ENCODE results near the gene DNMBP.
A peak's percentile ranks its signal among the peaks of the same experiment; 100 is the strongest.

DNMBP gene, protein sequence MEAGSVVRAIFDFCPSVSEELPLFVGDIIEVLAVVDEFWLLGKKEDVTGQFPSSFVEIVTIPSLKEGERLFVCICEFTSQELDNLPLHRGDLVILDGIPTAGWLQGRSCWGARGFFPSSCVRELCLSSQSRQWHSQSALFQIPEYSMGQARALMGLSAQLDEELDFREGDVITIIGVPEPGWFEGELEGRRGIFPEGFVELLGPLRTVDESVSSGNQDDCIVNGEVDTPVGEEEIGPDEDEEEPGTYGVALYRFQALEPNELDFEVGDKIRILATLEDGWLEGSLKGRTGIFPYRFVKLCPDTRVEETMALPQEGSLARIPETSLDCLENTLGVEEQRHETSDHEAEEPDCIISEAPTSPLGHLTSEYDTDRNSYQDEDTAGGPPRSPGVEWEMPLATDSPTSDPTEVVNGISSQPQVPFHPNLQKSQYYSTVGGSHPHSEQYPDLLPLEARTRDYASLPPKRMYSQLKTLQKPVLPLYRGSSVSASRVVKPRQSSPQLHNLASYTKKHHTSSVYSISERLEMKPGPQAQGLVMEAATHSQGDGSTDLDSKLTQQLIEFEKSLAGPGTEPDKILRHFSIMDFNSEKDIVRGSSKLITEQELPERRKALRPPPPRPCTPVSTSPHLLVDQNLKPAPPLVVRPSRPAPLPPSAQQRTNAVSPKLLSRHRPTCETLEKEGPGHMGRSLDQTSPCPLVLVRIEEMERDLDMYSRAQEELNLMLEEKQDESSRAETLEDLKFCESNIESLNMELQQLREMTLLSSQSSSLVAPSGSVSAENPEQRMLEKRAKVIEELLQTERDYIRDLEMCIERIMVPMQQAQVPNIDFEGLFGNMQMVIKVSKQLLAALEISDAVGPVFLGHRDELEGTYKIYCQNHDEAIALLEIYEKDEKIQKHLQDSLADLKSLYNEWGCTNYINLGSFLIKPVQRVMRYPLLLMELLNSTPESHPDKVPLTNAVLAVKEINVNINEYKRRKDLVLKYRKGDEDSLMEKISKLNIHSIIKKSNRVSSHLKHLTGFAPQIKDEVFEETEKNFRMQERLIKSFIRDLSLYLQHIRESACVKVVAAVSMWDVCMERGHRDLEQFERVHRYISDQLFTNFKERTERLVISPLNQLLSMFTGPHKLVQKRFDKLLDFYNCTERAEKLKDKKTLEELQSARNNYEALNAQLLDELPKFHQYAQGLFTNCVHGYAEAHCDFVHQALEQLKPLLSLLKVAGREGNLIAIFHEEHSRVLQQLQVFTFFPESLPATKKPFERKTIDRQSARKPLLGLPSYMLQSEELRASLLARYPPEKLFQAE (N-terminal part only)

DNA sequence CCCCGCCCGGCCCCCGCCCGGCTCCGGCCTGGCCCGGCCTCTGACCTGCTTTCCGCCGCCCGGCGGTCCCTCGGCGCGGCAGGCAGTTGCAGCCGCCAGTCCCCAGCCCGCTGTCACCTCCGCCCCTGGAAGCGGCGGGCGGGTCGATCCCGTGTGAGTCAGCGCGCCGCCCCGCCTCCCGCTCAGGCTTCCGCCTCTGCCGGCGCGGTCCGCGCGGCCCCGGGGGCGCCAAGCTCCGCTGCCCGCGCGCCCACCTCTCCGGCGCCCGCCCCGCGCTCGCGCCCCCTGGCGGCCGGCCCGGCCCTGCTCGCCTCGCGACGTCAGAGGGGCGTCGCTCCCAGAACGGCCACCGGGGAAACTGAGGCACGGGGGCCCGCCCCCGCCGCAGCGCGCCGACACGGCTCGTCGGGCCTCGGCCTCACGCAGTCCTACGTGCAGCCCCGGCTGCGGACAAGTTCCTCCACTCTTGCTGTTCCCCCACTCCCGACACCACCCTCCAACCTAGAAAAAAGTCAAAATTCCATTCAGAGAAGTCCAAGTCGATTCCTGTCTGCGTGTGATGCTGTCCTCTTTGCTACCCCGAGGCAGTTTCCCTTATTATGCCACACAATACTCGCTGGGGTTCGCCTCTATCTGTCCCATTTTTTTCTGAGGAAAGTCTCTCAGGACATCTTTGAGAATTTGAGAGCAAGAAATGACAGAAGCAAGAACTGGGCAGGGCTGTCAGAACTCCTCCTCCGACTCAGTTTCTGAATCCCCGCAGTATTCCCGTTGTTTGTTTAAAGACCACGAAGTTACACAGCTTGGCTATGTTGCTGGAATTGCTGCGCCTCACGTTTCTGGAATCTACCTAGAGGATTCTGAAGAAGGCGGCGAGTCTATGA is at the start of gene DNMBP:
DNMBP (minus strand) TSS at position 155 of the 884 bp plus-strand sequence. CDS start 37,823 bp downstream, outside the sequence.
- Histone ChIP-seq H3K4me1 (ENCODE audit: control insufficient read depth in 5 of 5, insufficient read depth in 5 of 5, low read length in 5 of 5) (peaks cover 4 to 53% (median 44%) of the 10 kb centered on the region in 5 donors), H3K9ac (ENCODE audit: low read length in 5 of 5) (peak within 1 kb of the TSS; percentile 91 to 97 (median 92))

DNA sequence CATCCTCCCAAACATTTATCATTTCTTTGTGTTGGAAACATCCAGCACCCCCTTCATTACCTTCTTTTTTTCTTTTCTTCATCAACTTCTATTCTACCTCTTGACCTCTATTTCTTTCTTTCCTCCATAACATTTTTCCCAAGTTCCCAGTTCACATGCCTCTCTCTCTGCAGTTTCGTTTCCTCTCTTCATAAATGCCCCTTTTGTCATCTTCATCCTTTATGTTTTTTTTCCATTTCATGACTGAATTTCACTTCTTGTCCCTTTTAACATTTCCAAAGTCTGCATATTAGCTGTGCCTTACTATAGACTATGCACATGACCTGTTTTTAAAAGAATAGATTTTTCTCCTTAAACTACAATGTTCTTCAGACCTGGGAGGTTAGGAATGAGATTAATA is 48.2 kb upstream of the DNMBP start:
- Histone ChIP-seq H3K27me3 (ENCODE audit: control insufficient read depth in 5 of 5, insufficient read depth in 4 of 5, low read length in 5 of 5) (peaks cover 0 to 6% (median 2%) of the 10 kb centered on the region in 5 donors), H3K4me3 (ENCODE audit: low read depth in 1 of 5, low read length in 5 of 5) (no peak overlapping the region), H3K27ac (ENCODE audit: low read depth, low read length) (no peak overlapping the region), H3K36me3 (ENCODE audit: control insufficient read depth in 5 of 5, insufficient read depth in 5 of 5, low read length in 5 of 5) (no peaks in the 10 kb centered on the region), H3K9me3 (ENCODE audit: control insufficient read depth in 5 of 5, low read length in 5 of 5) (peaks cover 0 to 8% (median 4%) of the 10 kb centered on the region in 5 donors), H3K4me1 (ENCODE audit: control insufficient read depth in 5 of 5, insufficient read depth in 5 of 5, low read length in 5 of 5) (no peaks in the 10 kb centered on the region), H3K9ac (ENCODE audit: low read length in 5 of 5) (no peak overlapping the region)

More for the DNA sequence above, at the start of gene DNMBP:
- Histone ChIP-seq H3K27me3 (ENCODE audit: control insufficient read depth in 5 of 5, insufficient read depth in 4 of 5, low read length in 5 of 5) (no peaks in the 10 kb centered on the region), H3K36me3 (ENCODE audit: control insufficient read depth in 5 of 5, insufficient read depth in 5 of 5, low read length in 5 of 5) (no peaks in the 10 kb centered on the region), H3K9me3 (ENCODE audit: control insufficient read depth in 5 of 5, low read length in 5 of 5) (no peaks in the 10 kb centered on the region), H3K4me3 (ENCODE audit: low read depth in 1 of 5, low read length in 5 of 5) (peak within 1 kb of the TSS; percentile 76 to 98 (median 95)), H3K27ac (ENCODE audit: low read depth, low read length) (peak within 1 kb of the TSS; percentile 94)

DNA sequence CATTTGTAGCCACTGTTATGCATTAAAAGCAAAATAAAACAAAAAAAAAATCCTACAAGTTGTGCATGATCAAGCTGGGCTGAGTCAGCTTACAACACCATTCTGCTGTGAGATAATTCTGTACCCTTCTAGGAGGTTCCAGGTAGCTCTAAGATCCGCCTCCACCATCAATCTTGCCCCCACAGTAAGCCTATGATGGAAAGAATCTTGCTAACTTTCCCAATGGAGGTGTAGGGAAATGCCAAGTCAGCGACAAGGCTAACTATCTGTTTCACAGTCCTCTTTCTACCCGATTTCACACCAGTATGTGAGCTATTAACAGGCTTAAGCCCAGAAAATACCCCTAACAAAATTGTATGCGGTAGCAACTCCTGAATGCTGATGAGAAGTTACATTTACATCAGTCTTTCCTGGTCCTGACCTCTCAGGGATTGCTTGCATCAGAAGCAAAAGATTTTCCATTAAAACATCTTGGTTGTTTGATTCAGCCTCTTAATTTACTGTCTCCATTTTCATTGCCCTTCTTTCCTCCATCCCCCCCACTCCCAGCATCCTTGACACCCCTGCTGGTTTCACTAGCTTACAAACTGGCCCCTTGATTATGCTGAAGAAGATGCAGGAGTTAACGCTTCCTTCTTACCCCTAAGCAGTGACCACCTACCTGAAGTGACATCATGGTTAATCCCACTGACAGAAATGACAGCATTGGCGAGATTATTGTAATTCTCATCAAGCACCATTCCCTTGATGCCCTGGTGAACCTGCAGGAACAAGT is 44.1 kb upstream of the DNMBP start:
- H3K36me3 ChIP-seq (ENCODE audit: control insufficient read depth in 5 of 5, insufficient read depth in 5 of 5, low read length in 5 of 5) = no peaks in the 10 kb centered on the region
- no peak overlapping the region for H3K4me3 ChIP-seq (ENCODE audit: low read depth in 1 of 5, low read length in 5 of 5)
- H3K27me3 ChIP-seq (ENCODE audit: control insufficient read depth in 5 of 5, insufficient read depth in 4 of 5, low read length in 5 of 5) = peaks cover 0 to 6% (median 2%) of the 10 kb centered on the region in 5 donors
- H3K9ac ChIP-seq (ENCODE audit: low read length in 5 of 5) = no peak overlapping the region
- peaks cover 0 to 8% (median 4%) of the 10 kb centered on the region in 5 donors for H3K9me3 ChIP-seq (ENCODE audit: control insufficient read depth in 5 of 5, low read length in 5 of 5)
- no peaks in the 10 kb centered on the region for H3K4me1 ChIP-seq (ENCODE audit: control insufficient read depth in 5 of 5, insufficient read depth in 5 of 5, low read length in 5 of 5)
- H3K27ac ChIP-seq (ENCODE audit: low read depth, low read length) = no peak overlapping the region

DNA sequence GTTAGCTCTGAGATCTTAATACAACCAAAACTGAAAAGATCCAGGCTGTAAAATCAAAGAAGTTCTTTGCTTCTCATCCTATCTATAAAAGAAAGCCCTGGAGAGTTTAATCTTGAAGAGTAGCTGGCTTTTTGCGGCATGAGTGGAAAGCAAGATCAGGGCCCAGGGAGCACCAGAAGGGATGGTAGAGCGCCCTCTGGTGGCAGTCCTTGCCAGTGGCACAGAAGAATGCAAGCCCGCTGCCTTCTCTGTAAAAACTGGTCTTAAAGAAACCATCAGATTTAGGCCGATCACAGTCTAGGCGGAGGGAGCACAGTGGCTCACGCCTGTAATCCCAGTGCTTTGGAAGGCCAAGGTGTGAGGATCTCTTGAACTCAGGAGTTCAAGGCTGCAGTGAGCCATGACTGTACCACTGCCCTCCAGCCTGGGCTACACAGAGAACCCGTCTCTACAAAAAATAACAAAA is 36.3 kb upstream of the DNMBP start:
- no peaks in the 10 kb centered on the region for H3K36me3 ChIP-seq (ENCODE audit: control insufficient read depth in 5 of 5, insufficient read depth in 5 of 5, low read length in 5 of 5)
- no peaks in the 10 kb centered on the region for H3K9me3 ChIP-seq (ENCODE audit: control insufficient read depth in 5 of 5, low read length in 5 of 5)
- H3K9ac ChIP-seq (ENCODE audit: low read length in 5 of 5) = no peak overlapping the region
- no peak overlapping the region for H3K4me3 ChIP-seq (ENCODE audit: low read depth in 1 of 5, low read length in 5 of 5)
- peak overlapping the region; percentile 11 for H3K27ac ChIP-seq (ENCODE audit: low read depth, low read length)
- peaks cover 0 to 14% (median 10%) of the 10 kb centered on the region in 5 donors for H3K4me1 ChIP-seq (ENCODE audit: control insufficient read depth in 5 of 5, insufficient read depth in 5 of 5, low read length in 5 of 5)
- H3K27me3 ChIP-seq (ENCODE audit: control insufficient read depth in 5 of 5, insufficient read depth in 4 of 5, low read length in 5 of 5) = no peaks in the 10 kb centered on the region

DNA sequence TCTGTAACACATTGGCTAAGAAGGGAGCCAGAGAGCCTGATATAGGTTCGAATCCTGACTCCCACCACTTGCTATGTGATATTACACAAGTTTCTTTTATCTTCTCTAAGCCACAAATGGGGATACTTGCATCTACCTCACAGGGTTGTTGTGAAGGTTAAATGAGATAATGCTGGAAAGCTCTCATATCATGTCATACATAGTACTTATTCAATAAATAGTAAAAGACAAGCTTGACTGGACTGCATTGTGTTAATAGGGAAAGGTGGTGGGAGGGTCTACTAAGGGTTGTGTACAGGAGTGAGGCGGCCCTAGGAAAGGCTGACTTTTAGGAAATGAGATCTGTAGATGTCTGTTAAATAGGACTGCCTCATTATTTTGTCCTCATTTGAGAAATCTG is 35.8 kb upstream of the DNMBP start:
- no peaks in the 10 kb centered on the region for H3K27me3 ChIP-seq (ENCODE audit: control insufficient read depth in 5 of 5, insufficient read depth in 4 of 5, low read length in 5 of 5)
- no peak overlapping the region for H3K9ac ChIP-seq (ENCODE audit: low read length in 5 of 5)
- H3K4me1 ChIP-seq (ENCODE audit: control insufficient read depth in 5 of 5, insufficient read depth in 5 of 5, low read length in 5 of 5) = peaks cover 0 to 14% (median 10%) of the 10 kb centered on the region in 5 donors
- peak overlapping the region; percentile 11 for H3K27ac ChIP-seq (ENCODE audit: low read depth, low read length)
- H3K4me3 ChIP-seq (ENCODE audit: low read depth in 1 of 5, low read length in 5 of 5) = no peak overlapping the region
- H3K36me3 ChIP-seq (ENCODE audit: control insufficient read depth in 5 of 5, insufficient read depth in 5 of 5, low read length in 5 of 5) = no peaks in the 10 kb centered on the region
- no peaks in the 10 kb centered on the region for H3K9me3 ChIP-seq (ENCODE audit: control insufficient read depth in 5 of 5, low read length in 5 of 5)

DNA sequence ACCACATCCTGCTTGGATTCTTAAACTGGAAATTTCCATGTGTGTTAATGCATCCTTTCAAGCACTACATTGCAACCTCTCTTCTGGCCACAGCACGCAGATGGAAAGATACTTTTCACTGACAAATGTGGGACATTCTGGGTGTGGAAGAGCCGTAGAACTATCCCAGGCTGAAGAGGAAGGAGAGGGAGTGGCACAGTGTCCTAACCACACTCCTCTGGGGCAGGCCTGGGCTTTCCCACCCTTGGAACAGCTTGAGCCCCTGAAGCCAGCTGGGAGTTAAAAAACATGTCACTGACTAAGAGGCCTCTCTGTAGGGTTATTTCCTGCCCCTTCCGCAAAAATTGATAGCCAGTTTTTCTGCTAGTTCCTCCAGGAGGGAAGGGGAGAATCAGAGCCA is 34.0 kb upstream of the DNMBP start:
- Histone ChIP-seq H3K9me3 (ENCODE audit: control insufficient read depth in 5 of 5, low read length in 5 of 5) (no peaks in the 10 kb centered on the region), H3K36me3 (ENCODE audit: control insufficient read depth in 5 of 5, insufficient read depth in 5 of 5, low read length in 5 of 5) (no peaks in the 10 kb centered on the region), H3K27ac (ENCODE audit: low read depth, low read length) (peak overlapping the region; percentile 58), H3K9ac (ENCODE audit: low read length in 5 of 5) (no peak overlapping the region), H3K4me1 (ENCODE audit: control insufficient read depth in 5 of 5, insufficient read depth in 5 of 5, low read length in 5 of 5) (peaks cover 0 to 18% (median 10%) of the 10 kb centered on the region in 5 donors), H3K27me3 (ENCODE audit: control insufficient read depth in 5 of 5, insufficient read depth in 4 of 5, low read length in 5 of 5) (peaks cover 0 to 3% (median 0%) of the 10 kb centered on the region in 5 donors), H3K4me3 (ENCODE audit: low read depth in 1 of 5, low read length in 5 of 5) (no peak overlapping the region)

DNA sequence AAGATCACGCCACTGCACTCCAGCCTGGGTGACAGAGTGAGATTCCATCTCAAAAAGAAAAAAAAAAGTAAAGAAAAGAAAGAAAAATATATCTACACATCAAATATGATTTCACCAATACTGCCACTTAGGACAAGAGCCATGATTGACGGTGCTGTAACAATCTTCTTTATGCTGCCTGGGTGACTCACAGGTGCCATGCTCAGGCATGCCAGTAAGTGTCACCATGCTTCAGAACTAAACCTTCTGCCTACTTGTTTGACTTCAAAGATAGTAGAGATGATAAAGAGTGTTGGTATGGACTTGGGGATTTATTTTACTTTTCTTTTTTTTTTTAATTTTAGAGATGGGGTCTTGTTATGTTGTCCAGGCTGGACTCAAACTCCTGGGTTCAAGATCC is 33.6 kb upstream of the DNMBP start:
- Histone ChIP-seq H3K4me1 (ENCODE audit: control insufficient read depth in 5 of 5, insufficient read depth in 5 of 5, low read length in 5 of 5) (peaks cover 0 to 21% (median 10%) of the 10 kb centered on the region in 5 donors), H3K27ac (ENCODE audit: low read depth, low read length) (peak overlapping the region; percentile 58), H3K9me3 (ENCODE audit: control insufficient read depth in 5 of 5, low read length in 5 of 5) (no peaks in the 10 kb centered on the region), H3K4me3 (ENCODE audit: low read depth in 1 of 5, low read length in 5 of 5) (no peak overlapping the region), H3K9ac (ENCODE audit: low read length in 5 of 5) (no peak overlapping the region), H3K36me3 (ENCODE audit: control insufficient read depth in 5 of 5, insufficient read depth in 5 of 5, low read length in 5 of 5) (no peaks in the 10 kb centered on the region), H3K27me3 (ENCODE audit: control insufficient read depth in 5 of 5, insufficient read depth in 4 of 5, low read length in 5 of 5) (peaks cover 0 to 4% (median 0%) of the 10 kb centered on the region in 5 donors)

DNA sequence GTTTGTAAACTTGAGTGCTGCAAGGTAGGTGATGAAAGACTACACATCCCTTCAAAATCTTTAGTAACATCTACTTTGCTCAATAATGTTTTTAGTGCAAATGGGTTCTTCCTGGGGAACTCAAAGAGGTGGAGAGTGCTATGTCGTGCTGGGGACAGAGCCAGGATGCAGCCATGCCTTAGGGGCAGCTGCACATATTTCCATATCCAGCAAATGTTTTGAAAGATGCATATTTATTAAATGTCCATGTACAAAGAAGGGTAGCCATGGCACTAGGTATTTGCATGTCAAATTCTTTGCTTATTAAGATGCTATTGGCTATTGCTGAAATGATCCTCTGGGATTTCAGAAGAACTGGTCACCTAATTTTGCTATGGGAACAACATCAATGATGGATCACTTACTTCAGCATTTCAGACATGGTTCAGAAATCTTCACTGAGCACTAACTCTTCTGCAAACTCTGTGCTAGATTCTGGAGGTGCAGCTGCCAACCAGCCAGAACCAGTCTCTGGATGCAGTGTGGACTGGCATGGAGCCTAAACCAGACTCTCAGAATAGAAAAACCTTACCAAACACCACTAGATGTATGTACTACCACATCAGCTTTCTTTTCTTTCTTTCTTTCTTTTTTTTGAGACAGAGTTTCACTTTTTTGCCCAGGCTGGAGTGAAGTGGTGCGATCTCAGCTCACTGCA is 31.7 kb upstream of the DNMBP start:
- Histone ChIP-seq H3K36me3 (ENCODE audit: control insufficient read depth in 5 of 5, insufficient read depth in 5 of 5, low read length in 5 of 5) (no peaks in the 10 kb centered on the region), H3K4me3 (ENCODE audit: low read depth in 1 of 5, low read length in 5 of 5) (no peak overlapping the region), H3K9me3 (ENCODE audit: control insufficient read depth in 5 of 5, low read length in 5 of 5) (no peaks in the 10 kb centered on the region), H3K9ac (ENCODE audit: low read length in 5 of 5) (no peak overlapping the region), H3K27me3 (ENCODE audit: control insufficient read depth in 5 of 5, insufficient read depth in 4 of 5, low read length in 5 of 5) (peaks cover 0 to 4% (median 0%) of the 10 kb centered on the region in 5 donors), H3K4me1 (ENCODE audit: control insufficient read depth in 5 of 5, insufficient read depth in 5 of 5, low read length in 5 of 5) (peaks cover 0 to 27% (median 10%) of the 10 kb centered on the region in 5 donors), H3K27ac (ENCODE audit: low read depth, low read length) (no peak overlapping the region)

Data from subcutaneous abdominal adipose tissue (tissue), 5 donors.